Measurements from ENCODE around the gene GNS. TPM values are rescaled to one million over a fixed set of nuclear protein-coding genes. Genes with fewer than 3 reads are reported as not detected.

GNS gene
- total RNA-seq, 1 donor from 2014 or later = 135 TPM

DNA sequence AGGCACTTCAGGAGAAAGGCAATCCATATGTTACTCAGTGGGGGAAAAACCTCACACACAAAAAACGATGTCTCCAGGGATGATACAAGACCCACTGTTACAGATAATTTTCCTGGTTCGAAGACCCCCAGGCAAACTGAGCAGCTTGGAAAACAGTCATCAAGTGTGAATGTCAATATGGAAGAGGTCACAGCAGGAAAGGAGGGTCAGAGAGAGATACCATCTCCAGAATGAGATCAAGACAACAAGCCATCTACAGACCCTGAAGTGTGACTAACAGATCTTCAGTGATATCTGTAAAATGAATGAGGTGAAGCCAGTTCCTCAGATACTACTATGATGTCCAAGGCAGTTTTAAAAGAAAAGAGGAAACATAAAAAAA, 28.6 kb downstream of the GNS start:
- TF ChIP-seq, protein P1, sequence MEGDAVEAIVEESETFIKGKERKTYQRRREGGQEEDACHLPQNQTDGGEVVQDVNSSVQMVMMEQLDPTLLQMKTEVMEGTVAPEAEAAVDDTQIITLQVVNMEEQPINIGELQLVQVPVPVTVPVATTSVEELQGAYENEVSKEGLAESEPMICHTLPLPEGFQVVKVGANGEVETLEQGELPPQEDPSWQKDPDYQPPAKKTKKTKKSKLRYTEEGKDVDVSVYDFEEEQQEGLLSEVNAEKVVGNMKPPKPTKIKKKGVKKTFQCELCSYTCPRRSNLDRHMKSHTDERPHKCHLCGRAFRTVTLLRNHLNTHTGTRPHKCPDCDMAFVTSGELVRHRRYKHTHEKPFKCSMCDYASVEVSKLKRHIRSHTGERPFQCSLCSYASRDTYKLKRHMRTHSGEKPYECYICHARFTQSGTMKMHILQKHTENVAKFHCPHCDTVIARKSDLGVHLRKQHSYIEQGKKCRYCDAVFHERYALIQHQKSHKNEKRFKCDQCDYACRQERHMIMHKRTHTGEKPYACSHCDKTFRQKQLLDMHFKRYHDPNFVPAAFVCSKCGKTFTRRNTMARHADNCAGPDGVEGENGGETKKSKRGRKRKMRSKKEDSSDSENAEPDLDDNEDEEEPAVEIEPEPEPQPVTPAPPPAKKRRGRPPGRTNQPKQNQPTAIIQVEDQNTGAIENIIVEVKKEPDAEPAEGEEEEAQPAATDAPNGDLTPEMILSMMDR (IDR thresholded peaks at IDR 0.05) = no peak

DNA sequence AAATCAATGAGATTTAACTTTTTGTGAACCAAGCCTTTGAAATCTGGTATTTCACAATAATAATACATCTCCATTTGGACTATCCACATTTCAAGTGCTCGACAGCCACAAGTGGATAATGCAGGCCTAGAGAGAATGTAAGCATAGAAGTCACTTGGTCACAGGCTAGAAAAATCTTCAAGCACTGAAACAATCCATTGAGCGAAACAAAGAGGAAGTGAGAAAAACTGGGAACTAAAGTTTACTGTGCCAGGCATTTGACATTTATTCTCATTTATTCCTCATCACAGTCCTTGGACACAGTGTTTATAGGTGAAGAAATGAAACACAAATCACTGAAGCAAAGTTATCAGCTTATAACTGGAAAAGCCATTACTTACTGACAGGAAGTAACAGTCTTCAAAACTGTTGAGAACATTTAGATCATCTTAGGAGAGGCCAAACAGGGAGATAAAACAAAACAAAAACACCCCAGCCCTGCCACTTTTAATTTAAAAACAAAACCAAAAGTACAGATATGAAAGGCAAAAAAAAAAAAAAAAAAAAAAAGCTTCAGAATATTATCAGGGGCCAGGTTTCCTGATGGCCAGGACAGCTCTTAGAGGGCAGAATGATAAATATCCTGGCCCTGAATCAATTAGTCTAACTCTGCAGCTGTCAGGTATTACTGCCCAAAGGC, 29.2 kb downstream of the GNS start:
- Mint-ChIP-seq H3K27me3 (ENCODE audit: low read depth) (no peaks in the 10 kb centered on the region), H3K4me3 (ENCODE audit: unreplicated experiment) (no peak overlapping the region), H3K9me3 (ENCODE audit: low read depth) (no peaks in the 10 kb centered on the region), H3K27ac (ENCODE audit: unreplicated experiment) (no peak overlapping the region), H3K4me1 (ENCODE audit: low read depth) (peaks cover 20% of the 10 kb centered on the region), H3K36me3 (ENCODE audit: low read depth) (peaks cover 21% of the 10 kb centered on the region)
- TF ChIP-seq, protein P1 (IDR thresholded peaks at IDR 0.05) = no peak
- DNase-seq (ENCODE audit: low spot score) = no peak

More for the DNA sequence above, 28.6 kb downstream of the GNS start:
- no peaks in the 10 kb centered on the region for H3K27me3 Mint-ChIP-seq (ENCODE audit: low read depth)
- H3K36me3 Mint-ChIP-seq (ENCODE audit: low read depth) = peaks cover 19% of the 10 kb centered on the region
- H3K9me3 Mint-ChIP-seq (ENCODE audit: low read depth) = no peaks in the 10 kb centered on the region
- H3K4me3 Mint-ChIP-seq (ENCODE audit: unreplicated experiment) = no peak overlapping the region
- no peak overlapping the region for H3K27ac Mint-ChIP-seq (ENCODE audit: unreplicated experiment)
- DNase-seq (ENCODE audit: low spot score) = no peak
- peaks cover 25% of the 10 kb centered on the region for H3K4me1 Mint-ChIP-seq (ENCODE audit: low read depth)

DNA sequence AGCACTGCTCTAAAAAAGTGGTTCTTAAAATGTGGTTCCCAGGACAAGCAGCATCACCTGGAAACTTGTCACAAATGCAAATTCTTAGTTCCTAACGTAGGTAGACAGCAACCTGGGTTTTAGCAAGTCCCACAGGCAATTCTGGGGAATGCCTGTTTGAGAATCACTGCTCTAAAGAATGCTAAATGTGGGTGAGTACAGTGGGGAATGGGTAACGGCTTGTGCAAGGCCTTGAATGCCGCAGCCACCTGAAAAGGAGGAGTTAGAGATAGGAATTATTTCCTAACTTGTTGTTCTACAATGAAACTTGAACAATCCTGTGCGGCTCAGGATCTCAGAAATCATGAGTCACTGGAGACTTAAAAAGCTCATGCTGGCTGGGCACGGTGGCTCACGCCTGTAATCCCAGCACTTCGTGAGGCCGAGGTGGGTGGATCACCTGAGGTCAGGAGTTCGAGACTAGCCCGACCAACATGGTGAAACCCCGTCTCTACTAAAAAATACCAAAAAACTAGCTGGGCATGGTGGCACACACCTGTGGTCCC, 34.9 kb downstream of the GNS start:
- no peaks in the 10 kb centered on the region for H3K9me3 Mint-ChIP-seq (ENCODE audit: low read depth)
- no peak overlapping the region for H3K27ac Mint-ChIP-seq (ENCODE audit: unreplicated experiment)
- H3K36me3 Mint-ChIP-seq (ENCODE audit: low read depth) = peaks cover 38% of the 10 kb centered on the region
- no peaks in the 10 kb centered on the region for H3K27me3 Mint-ChIP-seq (ENCODE audit: low read depth)
- no peaks in the 10 kb centered on the region for H3K4me1 Mint-ChIP-seq (ENCODE audit: low read depth)
- no peak overlapping the region for H3K4me3 Mint-ChIP-seq (ENCODE audit: unreplicated experiment)
- DNase-seq (ENCODE audit: low spot score) = no peak
- TF ChIP-seq, protein P1 (IDR thresholded peaks at IDR 0.05) = no peak

DNA sequence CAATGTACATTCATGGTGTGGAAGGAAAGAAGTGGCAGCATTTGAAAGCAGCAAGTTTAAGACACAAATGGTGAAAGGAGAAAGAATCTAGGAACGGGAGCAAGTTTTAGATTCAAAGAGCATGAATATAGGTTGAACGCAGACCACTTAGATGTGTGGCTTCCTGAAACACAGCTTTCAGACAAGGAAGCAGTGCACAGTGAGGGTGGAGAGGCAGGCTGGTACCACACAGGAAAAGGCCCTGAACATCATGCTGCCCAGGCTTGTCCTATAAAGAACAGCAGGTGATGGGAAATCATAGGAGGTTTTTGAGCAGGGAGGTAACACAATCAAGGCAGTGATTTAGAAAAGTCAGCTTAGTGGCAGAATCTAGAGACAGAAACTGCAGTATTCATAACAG, 35.6 kb downstream of the GNS start:
- Mint-ChIP-seq H3K27me3 (ENCODE audit: low read depth) (no peaks in the 10 kb centered on the region), H3K36me3 (ENCODE audit: low read depth) (peaks cover 38% of the 10 kb centered on the region), H3K9me3 (ENCODE audit: low read depth) (no peaks in the 10 kb centered on the region), H3K27ac (ENCODE audit: unreplicated experiment) (no peak overlapping the region), H3K4me3 (ENCODE audit: unreplicated experiment) (no peak overlapping the region), H3K4me1 (ENCODE audit: low read depth) (no peaks in the 10 kb centered on the region)
- DNase-seq (ENCODE audit: low spot score) = no peak
- TF ChIP-seq, protein P1 (IDR thresholded peaks at IDR 0.05) = no peak

DNA sequence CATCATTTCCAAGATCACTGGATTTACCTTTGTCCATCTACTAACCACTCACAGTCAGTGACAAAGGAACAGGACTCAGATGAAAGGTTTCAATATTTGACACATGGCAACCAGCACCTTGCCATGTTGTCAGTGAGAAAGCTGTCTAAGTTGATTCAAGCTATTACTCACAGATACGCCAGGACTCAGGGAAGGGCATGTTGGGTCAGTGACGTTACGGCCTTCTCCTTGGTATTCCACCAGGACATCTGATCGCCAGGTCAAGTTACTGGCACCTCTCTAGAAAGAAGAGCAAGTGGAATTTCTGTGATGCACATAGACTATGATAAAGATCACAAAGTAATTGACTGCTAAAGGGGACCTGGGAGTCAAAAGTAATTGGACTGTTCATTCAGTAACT, 36.4 kb downstream of the GNS start:
- Mint-ChIP-seq H3K4me1 (ENCODE audit: low read depth) (no peaks in the 10 kb centered on the region), H3K36me3 (ENCODE audit: low read depth) (peaks cover 36% of the 10 kb centered on the region), H3K27ac (ENCODE audit: unreplicated experiment) (no peak overlapping the region), H3K27me3 (ENCODE audit: low read depth) (no peaks in the 10 kb centered on the region), H3K4me3 (ENCODE audit: unreplicated experiment) (no peak overlapping the region), H3K9me3 (ENCODE audit: low read depth) (no peaks in the 10 kb centered on the region)
- no peak for DNase-seq (ENCODE audit: low spot score)
- TF ChIP-seq, protein P1 (IDR thresholded peaks at IDR 0.05) = no peak

Data from chondrocyte (in vitro differentiated cells).